ENCODE data around the gene SMC3. TPM values are rescaled to one million over a fixed set of nuclear protein-coding genes. Genes with fewer than 3 reads are reported as not detected.
"Not testable (repeated sequence)": the region's sequence is repeated elsewhere in the genome, so short reads cannot be mapped to it uniquely, and the experiment has no call there.

Gene SMC3
- total and polyA plus RNA-seq, 4 donors: 7.2 to 26.4 (median 18.1) TPM

DNA sequence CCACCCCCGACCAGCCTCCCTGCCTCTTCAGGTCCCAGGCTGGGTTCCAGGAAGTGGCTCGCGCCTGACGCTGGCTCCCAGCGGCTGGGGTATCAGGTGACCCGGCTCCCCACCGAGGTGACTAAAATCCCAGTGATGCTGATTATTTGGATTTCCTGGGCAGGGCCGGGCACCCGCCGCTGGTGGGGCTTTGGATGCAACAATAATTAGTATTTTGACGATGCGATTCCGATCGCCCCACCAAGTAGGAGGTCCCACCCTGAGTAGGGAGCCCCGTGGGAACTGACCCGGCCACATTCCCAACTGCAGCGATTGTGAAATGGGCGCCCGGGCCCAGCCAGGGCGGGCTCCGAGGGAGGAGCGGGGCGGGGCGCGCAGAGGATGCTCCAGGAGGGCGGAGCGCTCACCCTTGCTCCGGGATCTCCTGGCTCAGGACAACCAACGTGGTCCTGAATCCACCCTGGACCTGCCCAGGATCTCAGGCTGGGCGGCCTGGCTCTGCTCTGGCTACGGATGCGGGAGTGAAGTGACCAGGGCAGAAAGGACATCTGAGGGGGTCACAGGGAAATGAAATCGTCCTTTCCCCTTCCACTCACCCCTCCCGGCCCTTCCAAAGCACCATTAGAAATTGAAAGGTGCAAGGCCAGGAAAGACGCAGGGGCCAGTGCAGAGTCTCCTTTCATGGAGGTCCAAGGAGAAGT is 37.2 kb upstream of the SMC3 start:
- Histone ChIP-seq H3K9me3 (ENCODE audit: control insufficient read depth in 4 of 4, low read length in 3 of 4) (no peaks in the 10 kb centered on the region), H3K9ac (ENCODE audit: low read depth in 1 of 2, low read length in 2 of 2) (no peak overlapping the region), H3K27me3 (ENCODE audit: control insufficient read depth in 4 of 4, insufficient read depth in 4 of 4, low read length in 3 of 4) (no peaks in the 10 kb centered on the region), H3K4me3 (ENCODE audit: low read depth in 1 of 3, low read length in 3 of 3) (no peak overlapping the region), H3K27ac (ENCODE audit: low read depth in 1 of 2, low read length in 2 of 2) (no peak overlapping the region), H3K4me1 (ENCODE audit: control insufficient read depth in 4 of 4, insufficient read depth in 4 of 4, low read length in 3 of 4) (peaks cover 0 to 3% (median 0%) of the 10 kb centered on the region in 4 donors), H3K36me3 (ENCODE audit: control insufficient read depth in 4 of 4, insufficient read depth in 3 of 4, low read depth in 1 of 4, low read length in 3 of 4) (no peaks in the 10 kb centered on the region)
- DNase-seq (ENCODE audit: low spot score): no peak
- TF ChIP-seq GABPA (IDR thresholded peaks at IDR 0.05 in 1 of 2, conservative IDR thresholded peaks at IDR 0.05 in 1 of 2) (no peak), RAD21 (IDR thresholded peaks at IDR 0.05) (peak in 1 of 2 donors; percentile 26), JUND (IDR thresholded peaks at IDR 0.05) (no peak), HNF4G (IDR thresholded peaks at IDR 0.05) (no peak), NR2F2 (IDR thresholded peaks at IDR 0.05) (no peak)
- WGBS: 14% methylated on average over 35 of the region's 35 CpGs

DNA sequence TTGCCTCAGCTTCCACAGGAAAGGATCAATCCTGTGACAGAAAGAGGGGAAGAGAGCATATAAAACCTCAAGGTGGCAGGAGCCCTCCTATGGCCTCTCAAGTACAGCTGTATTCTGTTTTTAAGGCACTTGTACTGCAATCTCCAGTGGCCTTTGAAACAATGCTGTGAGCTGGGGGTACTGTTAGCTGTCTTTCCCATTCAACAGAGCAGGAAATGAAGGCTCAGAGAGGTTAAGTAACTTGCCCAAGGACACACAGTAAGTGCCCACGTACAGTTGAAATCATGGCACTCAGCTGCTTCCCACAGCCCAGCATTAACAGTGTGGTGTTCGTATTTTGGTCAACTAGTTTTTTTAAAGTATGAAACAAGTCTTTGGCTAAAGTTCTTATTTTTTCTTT is 35.8 kb upstream of the SMC3 start:
- Histone ChIP-seq H3K27me3 (ENCODE audit: control insufficient read depth in 4 of 4, insufficient read depth in 4 of 4, low read length in 3 of 4) (no peaks in the 10 kb centered on the region), H3K36me3 (ENCODE audit: control insufficient read depth in 4 of 4, insufficient read depth in 3 of 4, low read depth in 1 of 4, low read length in 3 of 4) (no peaks in the 10 kb centered on the region), H3K9me3 (ENCODE audit: control insufficient read depth in 4 of 4, low read length in 3 of 4) (no peaks in the 10 kb centered on the region), H3K9ac (ENCODE audit: low read depth in 1 of 2, low read length in 2 of 2) (no peak overlapping the region), H3K4me3 (ENCODE audit: low read depth in 1 of 3, low read length in 3 of 3) (no peak overlapping the region), H3K27ac (ENCODE audit: low read depth in 1 of 2, low read length in 2 of 2) (no peak overlapping the region), H3K4me1 (ENCODE audit: control insufficient read depth in 4 of 4, insufficient read depth in 4 of 4, low read length in 3 of 4) (peaks cover 0 to 2% (median 0%) of the 10 kb centered on the region in 4 donors)
- DNase-seq (ENCODE audit: low spot score): no peak
- TF ChIP-seq FOXA1 (IDR thresholded peaks at IDR 0.05): no peak
- no peak for TF ChIP-seq NR2F2 (IDR thresholded peaks at IDR 0.05)
- TF ChIP-seq, protein P1, sequence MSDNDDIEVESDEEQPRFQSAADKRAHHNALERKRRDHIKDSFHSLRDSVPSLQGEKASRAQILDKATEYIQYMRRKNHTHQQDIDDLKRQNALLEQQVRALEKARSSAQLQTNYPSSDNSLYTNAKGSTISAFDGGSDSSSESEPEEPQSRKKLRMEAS (IDR thresholded peaks at IDR 0.05): no peak
- TF ChIP-seq TAF1 (conservative IDR thresholded peaks at IDR 0.05): no peak
- no peak for TF ChIP-seq RAD21 (IDR thresholded peaks at IDR 0.05)
- no peak for TF ChIP-seq SP1 (IDR thresholded peaks at IDR 0.05)
- no peak for TF ChIP-seq GABPA (IDR thresholded peaks at IDR 0.05 in 1 of 2, conservative IDR thresholded peaks at IDR 0.05 in 1 of 2)
- TF ChIP-seq, protein P2, sequence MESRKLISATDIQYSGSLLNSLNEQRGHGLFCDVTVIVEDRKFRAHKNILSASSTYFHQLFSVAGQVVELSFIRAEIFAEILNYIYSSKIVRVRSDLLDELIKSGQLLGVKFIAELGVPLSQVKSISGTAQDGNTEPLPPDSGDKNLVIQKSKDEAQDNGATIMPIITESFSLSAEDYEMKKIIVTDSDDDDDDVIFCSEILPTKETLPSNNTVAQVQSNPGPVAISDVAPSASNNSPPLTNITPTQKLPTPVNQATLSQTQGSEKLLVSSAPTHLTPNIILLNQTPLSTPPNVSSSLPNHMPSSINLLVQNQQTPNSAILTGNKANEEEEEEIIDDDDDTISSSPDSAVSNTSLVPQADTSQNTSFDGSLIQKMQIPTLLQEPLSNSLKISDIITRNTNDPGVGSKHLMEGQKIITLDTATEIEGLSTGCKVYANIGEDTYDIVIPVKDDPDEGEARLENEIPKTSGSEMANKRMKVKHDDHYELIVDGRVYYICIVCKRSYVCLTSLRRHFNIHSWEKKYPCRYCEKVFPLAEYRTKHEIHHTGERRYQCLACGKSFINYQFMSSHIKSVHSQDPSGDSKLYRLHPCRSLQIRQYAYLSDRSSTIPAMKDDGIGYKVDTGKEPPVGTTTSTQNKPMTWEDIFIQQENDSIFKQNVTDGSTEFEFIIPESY (IDR thresholded peaks at IDR 0.05): no peak
- TF ChIP-seq JUND (IDR thresholded peaks at IDR 0.05): no peak
- no peak for TF ChIP-seq RXRA (IDR thresholded peaks at IDR 0.05)
- TF ChIP-seq HNF4A (conservative IDR thresholded peaks at IDR 0.05): no peak
- TF ChIP-seq, protein P3, sequence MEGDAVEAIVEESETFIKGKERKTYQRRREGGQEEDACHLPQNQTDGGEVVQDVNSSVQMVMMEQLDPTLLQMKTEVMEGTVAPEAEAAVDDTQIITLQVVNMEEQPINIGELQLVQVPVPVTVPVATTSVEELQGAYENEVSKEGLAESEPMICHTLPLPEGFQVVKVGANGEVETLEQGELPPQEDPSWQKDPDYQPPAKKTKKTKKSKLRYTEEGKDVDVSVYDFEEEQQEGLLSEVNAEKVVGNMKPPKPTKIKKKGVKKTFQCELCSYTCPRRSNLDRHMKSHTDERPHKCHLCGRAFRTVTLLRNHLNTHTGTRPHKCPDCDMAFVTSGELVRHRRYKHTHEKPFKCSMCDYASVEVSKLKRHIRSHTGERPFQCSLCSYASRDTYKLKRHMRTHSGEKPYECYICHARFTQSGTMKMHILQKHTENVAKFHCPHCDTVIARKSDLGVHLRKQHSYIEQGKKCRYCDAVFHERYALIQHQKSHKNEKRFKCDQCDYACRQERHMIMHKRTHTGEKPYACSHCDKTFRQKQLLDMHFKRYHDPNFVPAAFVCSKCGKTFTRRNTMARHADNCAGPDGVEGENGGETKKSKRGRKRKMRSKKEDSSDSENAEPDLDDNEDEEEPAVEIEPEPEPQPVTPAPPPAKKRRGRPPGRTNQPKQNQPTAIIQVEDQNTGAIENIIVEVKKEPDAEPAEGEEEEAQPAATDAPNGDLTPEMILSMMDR (IDR thresholded peaks at IDR 0.05; ENCODE audit: low read depth, low read length, missing input control): no peak
- no peak for TF ChIP-seq FOXA2 (IDR thresholded peaks at IDR 0.05)
- no peak for TF ChIP-seq HNF4G (IDR thresholded peaks at IDR 0.05)
- no peak for TF ChIP-seq YY1 (IDR thresholded peaks at IDR 0.05)
- TF ChIP-seq EGR1 (IDR thresholded peaks at IDR 0.05; ENCODE audit: low read depth in 2 of 2): no peak
- TF ChIP-seq, protein P4, sequence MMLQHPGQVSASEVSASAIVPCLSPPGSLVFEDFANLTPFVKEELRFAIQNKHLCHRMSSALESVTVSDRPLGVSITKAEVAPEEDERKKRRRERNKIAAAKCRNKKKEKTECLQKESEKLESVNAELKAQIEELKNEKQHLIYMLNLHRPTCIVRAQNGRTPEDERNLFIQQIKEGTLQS (IDR thresholded peaks at IDR 0.05): no peak
- TF ChIP-seq, protein P5, sequence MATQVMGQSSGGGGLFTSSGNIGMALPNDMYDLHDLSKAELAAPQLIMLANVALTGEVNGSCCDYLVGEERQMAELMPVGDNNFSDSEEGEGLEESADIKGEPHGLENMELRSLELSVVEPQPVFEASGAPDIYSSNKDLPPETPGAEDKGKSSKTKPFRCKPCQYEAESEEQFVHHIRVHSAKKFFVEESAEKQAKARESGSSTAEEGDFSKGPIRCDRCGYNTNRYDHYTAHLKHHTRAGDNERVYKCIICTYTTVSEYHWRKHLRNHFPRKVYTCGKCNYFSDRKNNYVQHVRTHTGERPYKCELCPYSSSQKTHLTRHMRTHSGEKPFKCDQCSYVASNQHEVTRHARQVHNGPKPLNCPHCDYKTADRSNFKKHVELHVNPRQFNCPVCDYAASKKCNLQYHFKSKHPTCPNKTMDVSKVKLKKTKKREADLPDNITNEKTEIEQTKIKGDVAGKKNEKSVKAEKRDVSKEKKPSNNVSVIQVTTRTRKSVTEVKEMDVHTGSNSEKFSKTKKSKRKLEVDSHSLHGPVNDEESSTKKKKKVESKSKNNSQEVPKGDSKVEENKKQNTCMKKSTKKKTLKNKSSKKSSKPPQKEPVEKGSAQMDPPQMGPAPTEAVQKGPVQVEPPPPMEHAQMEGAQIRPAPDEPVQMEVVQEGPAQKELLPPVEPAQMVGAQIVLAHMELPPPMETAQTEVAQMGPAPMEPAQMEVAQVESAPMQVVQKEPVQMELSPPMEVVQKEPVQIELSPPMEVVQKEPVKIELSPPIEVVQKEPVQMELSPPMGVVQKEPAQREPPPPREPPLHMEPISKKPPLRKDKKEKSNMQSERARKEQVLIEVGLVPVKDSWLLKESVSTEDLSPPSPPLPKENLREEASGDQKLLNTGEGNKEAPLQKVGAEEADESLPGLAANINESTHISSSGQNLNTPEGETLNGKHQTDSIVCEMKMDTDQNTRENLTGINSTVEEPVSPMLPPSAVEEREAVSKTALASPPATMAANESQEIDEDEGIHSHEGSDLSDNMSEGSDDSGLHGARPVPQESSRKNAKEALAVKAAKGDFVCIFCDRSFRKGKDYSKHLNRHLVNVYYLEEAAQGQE (IDR thresholded peaks at IDR 0.05): no peak
- 88% methylated on average over 2 of the region's 2 CpGs for WGBS

DNA sequence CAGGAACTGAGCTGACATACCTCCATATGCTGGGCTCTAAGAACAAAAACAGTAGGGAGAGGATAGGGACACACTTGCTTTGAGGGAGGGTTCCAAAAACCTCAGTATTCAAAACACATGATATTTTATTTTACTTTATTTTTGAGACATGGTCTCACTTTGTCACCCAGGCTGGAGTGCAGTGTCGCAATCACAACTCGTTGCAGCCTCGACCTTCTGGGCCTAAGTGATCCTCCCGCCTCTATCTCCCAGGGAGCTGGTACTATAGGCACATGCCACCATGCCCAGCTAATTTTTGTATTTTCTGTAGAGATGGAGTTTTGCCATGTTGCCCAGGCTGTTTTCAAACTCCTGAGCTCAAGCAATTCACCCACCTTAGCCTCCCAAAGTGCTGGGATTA is 34.9 kb upstream of the SMC3 start:
- H3K36me3 ChIP-seq (ENCODE audit: control insufficient read depth in 4 of 4, insufficient read depth in 3 of 4, low read depth in 1 of 4, low read length in 3 of 4); H3K9me3 ChIP-seq (ENCODE audit: control insufficient read depth in 4 of 4, low read length in 3 of 4); H3K27ac ChIP-seq (ENCODE audit: low read depth in 1 of 2, low read length in 2 of 2); H3K4me1 ChIP-seq (ENCODE audit: control insufficient read depth in 4 of 4, insufficient read depth in 4 of 4, low read length in 3 of 4); H3K27me3 ChIP-seq (ENCODE audit: control insufficient read depth in 4 of 4, insufficient read depth in 4 of 4, low read length in 3 of 4); H3K9ac ChIP-seq (ENCODE audit: low read depth in 1 of 2, low read length in 2 of 2); DNase-seq (ENCODE audit: low spot score); H3K4me3 ChIP-seq (ENCODE audit: low read depth in 1 of 3, low read length in 3 of 3): not testable (repeated sequence)
- 70% methylated on average over 4 of the region's 4 CpGs for WGBS
